SK-N-SH (cell line): ENCODE results near the gene MAP4K3. TPM values are rescaled to one million over a fixed set of nuclear protein-coding genes. Genes with fewer than 3 reads are reported as not detected.

Experiments used
- CTCF ChIA-PET: fragments of 300-600, 350-600 bp; formaldehyde crosslinking; extraction: SDS; loops from one replicate; lab custom pipeline; 2021; lab: Yijun Ruan, JAX
- POLR2A ChIA-PET: fragments of 350-600 bp; sonication (Branson Sonifier 250); formaldehyde crosslinking; extraction: SDS; loops from one replicate; lab custom pipeline; 2020; ENCODE audit warnings: antibody characterized with exemption, inconsistent platforms; lab: Yijun Ruan, JAX
- DNase-seq: peaks from one replicate; pipeline ENCODE4 v3.0.0; 2012
- H2AFZ ChIP-seq: fragments of 200-600 bp; sonication (generic); 2 replicates; pipeline ENCODE4 v1.8.1; 2016; ENCODE audit warnings: antibody characterized with exemption, mild to moderate bottlenecking, low read depth
- H3F3A ChIP-seq: fragments of 200-600 bp; sonication (generic); replicated peaks from 2 replicates; pipeline ENCODE3; 2016; ENCODE audit warnings: antibody characterized with exemption, mild to moderate bottlenecking; ENCODE audit not compliant: insufficient read depth
- H3K27ac ChIP-seq, 2 experiments: fragments of 200-500 bp in 1 of 2; fragments of 200-600 bp in 1 of 2; sonication (Bioruptor generic) in 1 of 2; sonication (generic), shearing (Covaris generic) in 1 of 2; 2 replicates each; pipeline versions ENCODE4 v1.5.1 to v1.6.1; 2014 to 2016; ENCODE audit warnings: low read depth in 2 of 2, inconsistent platforms in 1 of 2, low read length in 1 of 2, mild to moderate bottlenecking in 1 of 2, mixed read lengths in 1 of 2
- H3K27me3 ChIP-seq: fragments of 200-600 bp; sonication (generic), shearing (Covaris generic); 2 replicates; pipeline ENCODE4 v1.6.1; 2016; ENCODE audit warnings: mixed run types; ENCODE audit not compliant: insufficient read depth
- H3K36me3 ChIP-seq, 2 experiments: fragments of 200-500 bp in 1 of 2; fragments of 200-600 bp in 1 of 2; sonication (Bioruptor generic) in 1 of 2; sonication (generic) in 1 of 2; replicated peaks in 1 of 2; 2 replicates each; pipeline versions ENCODE3 to v1.5.1; 2014 to 2016; ENCODE audit warnings: low read length in 1 of 2, mild to moderate bottlenecking in 1 of 2; ENCODE audit not compliant: insufficient read depth in 2 of 2, control insufficient read depth in 1 of 2
- H3K4me1 ChIP-seq, 2 experiments: fragments of 200-500 bp in 1 of 2; fragments of 200-600 bp in 1 of 2; sonication (Bioruptor generic) in 1 of 2; sonication (generic), shearing (Covaris generic) in 1 of 2; 2 replicates each; pipeline versions ENCODE4 v1.5.1 to v1.6.1; 2014 to 2016; ENCODE audit warnings: low read depth in 1 of 2, low read length in 1 of 2, mixed run types in 1 of 2; ENCODE audit not compliant: insufficient read depth in 2 of 2, control insufficient read depth in 1 of 2
- H3K4me2 ChIP-seq: fragments of 200-600 bp; sonication (generic), shearing (Covaris generic); 2 replicates; pipeline ENCODE4 v1.6.1; 2017; ENCODE audit warnings: mixed run types
- H3K4me3 ChIP-seq, 2 experiments: fragments of 200-500 bp in 1 of 2; fragments of 200-600 bp in 1 of 2; sonication (Bioruptor generic) in 1 of 2; sonication (generic), shearing (Covaris generic) in 1 of 2; 2 replicates each; pipeline versions ENCODE4 v1.5.1 to v1.8.1; 2014 to 2016; ENCODE audit warnings: low read depth in 2 of 2, inconsistent platforms in 1 of 2, low read length in 1 of 2, mild to moderate bottlenecking in 1 of 2, mixed read lengths in 1 of 2, moderate library complexity in 1 of 2
- H3K79me2 ChIP-seq: fragments of 200-600 bp; sonication (generic); 2 replicates; pipeline ENCODE4 v1.8.1; 2017; ENCODE audit warnings: mild to moderate bottlenecking; ENCODE audit not compliant: insufficient read depth
- H3K9ac ChIP-seq: fragments of 200-600 bp; sonication (generic); 2 replicates; pipeline ENCODE4 v1.6.1; 2017; ENCODE audit warnings: mixed run types
- H3K9me2 ChIP-seq: fragments of 200-600 bp; sonication (generic); 2 replicates; pipeline ENCODE4 v1.6.1; 2017; ENCODE audit warnings: mixed run types
- H3K9me3 ChIP-seq: fragments of 200-600 bp; sonication (generic); 2 replicates; pipeline ENCODE4 v1.6.1; 2017; ENCODE audit warnings: mixed run types, mild to moderate bottlenecking, moderate library complexity
- H4K20me1 ChIP-seq: fragments of 200-600 bp; sonication (generic); 2 replicates; pipeline ENCODE4 v1.6.1; 2017; ENCODE audit warnings: mild to moderate bottlenecking, mixed run types; ENCODE audit not compliant: insufficient read depth
- ELF1 ChIP-seq: IDR thresholded peaks from 2 replicates; pipeline ENCODE4 v1.4.0; 2012
- GATA2 ChIP-seq: sonication (generic); formaldehyde crosslinking; IDR thresholded peaks from 2 replicates; pipeline ENCODE4 v1.5.0; 2020; ENCODE audit warnings: mild to moderate bottlenecking, missing genetic modification reagents
- IRF3 ChIP-seq: fragments of 150-350 bp; IDR thresholded peaks from 2 replicates; pipeline ENCODE4 v1.6.1; 2016; ENCODE audit warnings: mild to moderate bottlenecking, low read depth, low read length
- NFIC ChIP-seq: IDR thresholded peaks from 2 replicates; pipeline ENCODE4 v1.4.0; 2012; ENCODE audit warnings: borderline replicate concordance
- RFX5 ChIP-seq: IDR thresholded peaks from 2 replicates; pipeline ENCODE4 v1.6.1; 2012; ENCODE audit warnings: mild to moderate bottlenecking, improper control_type of control experiment, low read length
- SIN3A ChIP-seq: IDR thresholded peaks from 2 replicates; pipeline ENCODE4 v1.6.1; 2012; ENCODE audit warnings: low read depth, mild to moderate bottlenecking, low read length, moderate library complexity, borderline replicate concordance
- TCF12 ChIP-seq: IDR thresholded peaks from 2 replicates; pipeline ENCODE4 v1.4.0; 2012
- WGBS: methylation state at CpG from one replicate; pipeline ENCODE4 v1.1.6; 2017; ENCODE audit warnings: low lambda C conversion rate; 5-methylcytosine and 5-hydroxymethylcytosine counted together
- polyA plus RNA-seq, 3 experiments: library from polyadenylated mRNA; depleted of rRNA; stranded (reverse); fragments of >200 nt; gene quantifications; 2 replicates each; pipeline ENCODE4 v1.2.3, GENCODE V29; 2012
- TF ChIP-seq, protein P1 (sequence below): fragments of 150-350 bp; IDR thresholded peaks from 2 replicates; pipeline ENCODE4 v1.6.1; 2017; ENCODE audit warnings: antibody characterized with exemption, low read length, low read depth, borderline replicate concordance
- TF ChIP-seq, protein P2 (sequence below): IDR thresholded peaks from 2 replicates; pipeline ENCODE4 v1.4.0; 2012; ENCODE audit warnings: low read depth

MAP4K3 gene
- polyA plus RNA-seq, 1 of the 3 experiments (the other 2 are of a cell fraction), result 8.8 TPM

GRCh38 chr2:39419282-39420223 lies 17.5 kb downstream of the MAP4K3 start:
- POLR2A ChIA-PET, result no interaction called here
- Histone ChIP-seq H3K27ac (no peak overlapping the region), H3K27me3 (no peaks in the 10 kb centered on the region), H2AFZ (no peak overlapping the region), H3F3A (peaks cover 15% of the 10 kb centered on the region), H3K4me3 (no peak overlapping the region), H3K9ac (no peak overlapping the region), H3K4me2 (no peak overlapping the region)
- 97% methylated on average over 6 of the region's 6 CpGs for WGBS
- TF ChIP-seq IRF3, result no peak
- no peak for TF ChIP-seq SIN3A
- TF ChIP-seq, protein P1, sequence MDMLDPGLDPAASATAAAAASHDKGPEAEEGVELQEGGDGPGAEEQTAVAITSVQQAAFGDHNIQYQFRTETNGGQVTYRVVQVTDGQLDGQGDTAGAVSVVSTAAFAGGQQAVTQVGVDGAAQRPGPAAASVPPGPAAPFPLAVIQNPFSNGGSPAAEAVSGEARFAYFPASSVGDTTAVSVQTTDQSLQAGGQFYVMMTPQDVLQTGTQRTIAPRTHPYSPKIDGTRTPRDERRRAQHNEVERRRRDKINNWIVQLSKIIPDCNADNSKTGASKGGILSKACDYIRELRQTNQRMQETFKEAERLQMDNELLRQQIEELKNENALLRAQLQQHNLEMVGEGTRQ, result no peak
- TF ChIP-seq GATA2, result no peak
- TF ChIP-seq TCF12, result no peak
- TF ChIP-seq, all 33 proteins: peak for 0
- H4K20me1 ChIP-seq, result peaks cover 12% of the 10 kb centered on the region
- no peaks in the 10 kb centered on the region for H3K9me2 ChIP-seq
- DNase-seq, result no peak
- CTCF ChIA-PET, result interaction anchor here (0.7 to 2.0 kb wide), 2 partner anchors 10 to 24 kb away, joined by 3 to 5 read pairs; no protein-coding TSS in a partner anchor
- peaks cover 95% of the 10 kb centered on the region for H3K79me2 ChIP-seq
- H3K36me3 ChIP-seq, result no peaks in the 10 kb centered on the region
- no peaks in the 10 kb centered on the region for H3K9me3 ChIP-seq
- H3K4me1 ChIP-seq, result peaks cover 0 to 18% of the 10 kb centered on the region in 2 experiments; a peak in 2 of 4 replicates

DNA sequence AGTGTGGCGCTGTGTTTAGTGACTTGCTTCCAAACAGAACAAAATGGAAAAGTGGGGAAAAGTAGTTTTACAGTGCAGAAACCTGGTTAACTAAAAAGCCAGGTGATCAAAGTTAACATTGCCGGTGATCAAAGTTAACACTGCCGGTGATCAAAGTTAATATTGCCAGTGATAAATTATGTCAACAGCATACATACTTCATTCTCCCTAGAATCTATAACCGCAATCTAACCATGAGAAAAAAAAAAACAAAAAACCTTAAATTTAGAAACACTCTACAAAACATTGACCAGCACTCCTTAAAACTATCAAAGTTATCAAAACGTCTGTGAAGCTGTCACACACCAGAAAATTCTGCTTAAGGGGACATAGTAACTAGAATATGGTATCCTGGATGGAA lies 18.6 kb downstream of the MAP4K3 start:
- H2AFZ ChIP-seq, result no peak overlapping the region
- no peak overlapping the region for H3K9ac ChIP-seq
- no peak overlapping the region for H3K4me2 ChIP-seq
- no peak overlapping the region for H3K4me3 ChIP-seq
- peaks cover 12% of the 10 kb centered on the region for H4K20me1 ChIP-seq
- no peaks in the 10 kb centered on the region for H3K27me3 ChIP-seq
- peaks cover 15% of the 10 kb centered on the region for H3F3A ChIP-seq
- no peaks in the 10 kb centered on the region for H3K9me3 ChIP-seq
- TF ChIP-seq TCF12 (no peak), RFX5 (no peak), NFIC (no peak), ELF1 (no peak)
- TF ChIP-seq, protein P2, sequence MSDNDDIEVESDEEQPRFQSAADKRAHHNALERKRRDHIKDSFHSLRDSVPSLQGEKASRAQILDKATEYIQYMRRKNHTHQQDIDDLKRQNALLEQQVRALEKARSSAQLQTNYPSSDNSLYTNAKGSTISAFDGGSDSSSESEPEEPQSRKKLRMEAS, result no peak
- TF ChIP-seq, all 33 proteins: peak for 0
- H3K4me1 ChIP-seq, result peaks cover 2 to 19% of the 10 kb centered on the region in 2 experiments; a peak in 3 of 4 replicates
- H3K36me3 ChIP-seq, result no peaks in the 10 kb centered on the region
- ChIA-PET CTCF (interaction anchor here (0.7 to 1.8 kb wide), 3 partner anchors 16 to 39 kb away, joined by 3 to 8 read pairs (median 5); no protein-coding TSS in a partner anchor), POLR2A (no interaction called here)
- no peak overlapping the region for H3K27ac ChIP-seq
- DNase-seq, result no peak
- no peaks in the 10 kb centered on the region for H3K9me2 ChIP-seq
- peaks cover 95% of the 10 kb centered on the region for H3K79me2 ChIP-seq
- WGBS, result 90% methylated on average over 5 of the region's 5 CpGs
